NCI-H2029 treated with DMSO at 0.1 percent for 48 hours (cell line): ENCODE measurements around the gene PLCB1.
A peak's percentile ranks its signal among the peaks of the same experiment; 100 is the strongest.
"Not testable (repeated sequence)": the region's sequence is repeated elsewhere in the genome, so short reads cannot be mapped to it uniquely, and the experiment has no call there.

Source experiments
- DNase-seq: peaks from one replicate; lab custom pipeline; 2025; lab: John Stamatoyannopoulos, UW

The PLCB1 gene

DNA sequence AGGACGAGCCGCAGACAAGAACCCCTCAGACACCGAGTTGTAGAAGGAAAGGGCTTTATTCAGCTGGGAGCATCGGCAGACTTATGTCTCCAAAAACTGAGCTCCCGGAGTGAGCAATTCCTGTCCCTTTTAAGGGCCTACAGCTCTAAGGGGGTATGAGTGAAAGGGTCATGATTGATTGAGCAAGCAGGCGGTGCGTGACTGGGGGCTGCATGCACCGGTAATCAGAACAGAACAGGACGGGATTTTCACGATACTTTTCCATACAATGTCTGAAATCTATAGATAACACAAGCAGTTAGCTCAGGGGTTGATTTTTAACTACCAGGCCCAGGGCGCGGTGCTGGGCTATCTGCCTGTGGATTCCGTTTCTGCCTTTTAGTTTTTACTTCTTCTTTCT lies 710.5 kb downstream of the PLCB1 start:
- no peak for DNase-seq

DNA sequence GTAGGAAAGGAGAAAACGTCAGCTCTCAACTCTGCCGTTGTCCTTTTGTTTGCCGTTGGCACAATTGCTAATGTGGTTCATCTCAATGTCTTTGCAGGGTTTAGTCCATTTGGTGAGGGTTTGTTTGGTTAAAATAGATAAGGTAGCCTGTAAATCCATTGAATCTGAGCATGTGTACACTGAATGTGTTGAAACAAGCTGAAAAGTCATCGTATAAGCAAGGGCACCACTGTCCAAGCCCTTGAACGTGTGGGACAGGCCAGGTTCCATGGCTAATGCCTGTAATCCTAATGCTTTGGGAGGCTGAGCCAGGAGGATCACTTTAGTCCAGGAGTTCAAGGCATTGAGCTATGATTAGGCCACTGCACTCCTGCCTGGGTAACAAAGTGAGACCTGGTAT lies 712.1 kb downstream of the PLCB1 start:
- DNase-seq: no peak

DNA sequence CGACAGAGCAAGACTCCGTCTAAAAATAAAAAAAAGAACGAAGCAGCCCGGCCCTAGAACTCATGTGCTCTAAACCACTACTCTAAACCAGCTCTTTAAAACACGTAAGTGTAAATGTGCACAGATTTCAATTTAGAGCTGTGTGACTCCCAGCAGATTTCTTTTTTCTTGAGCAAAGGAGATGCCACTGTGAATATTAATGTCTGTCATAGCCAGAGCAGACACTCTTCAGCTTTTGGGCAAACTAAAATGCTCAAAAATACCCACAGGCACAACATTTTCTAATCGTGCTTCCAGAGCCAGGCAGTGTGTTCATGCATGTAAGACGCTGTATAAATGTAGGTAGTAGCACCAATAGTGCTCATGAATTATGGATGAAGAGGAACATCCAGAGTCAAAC lies 717.9 kb downstream of the PLCB1 start:
- no peak for DNase-seq

DNA sequence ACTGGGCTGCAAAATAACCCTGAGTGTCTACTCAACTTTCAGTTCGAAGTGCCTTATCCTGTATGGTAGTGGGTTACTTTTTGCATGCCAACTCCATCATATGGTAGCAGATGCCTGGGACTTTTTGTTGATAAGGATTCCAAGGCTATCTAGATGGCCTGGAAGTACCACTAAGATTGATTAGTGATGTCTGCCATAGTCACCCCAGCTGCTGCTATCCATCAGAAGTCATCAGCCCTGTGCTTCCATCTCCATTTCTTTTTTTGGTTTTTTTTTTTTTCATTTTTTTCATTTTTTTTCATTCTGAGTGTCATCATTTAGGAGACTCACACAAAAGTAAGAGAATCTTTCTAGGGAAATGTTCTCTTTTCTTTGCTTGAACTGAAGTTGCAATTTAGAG lies 719.4 kb downstream of the PLCB1 start:
- no peak for DNase-seq

DNA sequence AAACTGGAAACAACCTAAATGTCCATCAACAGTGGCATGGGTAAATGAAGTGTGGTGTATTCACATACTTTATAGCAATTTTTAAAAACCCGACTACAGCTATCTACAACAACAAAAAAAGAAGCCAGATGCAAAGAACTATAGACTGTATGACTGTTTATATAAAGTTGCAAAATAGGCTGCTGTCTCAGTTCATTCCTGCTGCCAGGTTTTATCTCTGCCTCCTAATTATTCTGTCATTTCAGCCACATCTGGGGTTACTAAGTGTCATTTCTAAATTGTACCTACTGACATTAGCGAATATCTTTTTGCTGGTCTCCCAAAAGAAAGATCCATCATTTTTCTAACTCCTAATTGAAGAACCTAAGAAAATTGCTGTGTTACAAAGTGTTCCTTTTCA lies 719.9 kb downstream of the PLCB1 start:
- not testable (repeated sequence) for DNase-seq

DNA sequence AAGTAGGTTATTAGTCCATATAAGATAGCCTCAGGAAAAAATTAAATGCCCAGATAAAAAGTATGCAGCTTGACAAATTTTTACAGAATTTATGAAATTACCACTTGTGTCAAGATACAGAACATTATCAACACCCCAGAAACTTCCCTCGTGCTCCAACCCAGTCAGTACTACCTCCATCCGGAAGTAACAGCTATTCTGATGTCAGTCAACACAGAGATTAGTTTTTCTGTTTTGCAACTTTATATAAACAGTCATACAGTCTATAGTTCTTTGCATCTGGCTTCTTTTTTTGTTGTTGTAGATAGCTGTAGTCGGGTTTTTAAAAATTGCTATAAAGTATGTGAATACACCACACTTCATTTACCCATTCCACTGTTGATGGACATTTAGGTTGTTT lies 721.1 kb downstream of the PLCB1 start:
- DNase-seq: not testable (repeated sequence)

DNA sequence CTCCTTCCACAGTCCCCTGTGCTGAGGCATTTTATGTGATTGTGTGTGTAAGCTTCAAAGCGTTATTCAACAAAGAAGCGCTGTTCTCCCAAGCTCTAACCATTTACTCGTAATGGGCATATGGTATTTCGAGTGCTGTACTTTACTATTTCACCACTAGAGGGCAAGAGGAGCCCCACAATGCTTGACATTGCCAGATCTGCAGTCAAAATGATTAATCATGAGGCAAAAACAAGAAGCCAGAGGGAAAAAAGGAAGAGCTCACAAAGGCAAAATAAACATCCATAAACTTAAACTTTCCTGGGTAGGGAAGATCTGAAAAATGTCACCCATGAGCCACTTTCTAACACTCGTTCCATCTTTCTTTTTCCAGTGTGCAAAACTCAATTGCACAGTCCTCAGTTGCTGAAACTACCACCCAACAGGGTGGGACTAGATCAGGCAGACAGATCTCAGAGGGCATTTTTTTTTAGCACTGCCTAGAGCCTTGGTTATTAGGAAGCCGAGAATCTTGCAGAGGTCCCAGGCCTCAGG lies 721.8 kb downstream of the PLCB1 start:
- DNase-seq: peak; percentile 57

DNA sequence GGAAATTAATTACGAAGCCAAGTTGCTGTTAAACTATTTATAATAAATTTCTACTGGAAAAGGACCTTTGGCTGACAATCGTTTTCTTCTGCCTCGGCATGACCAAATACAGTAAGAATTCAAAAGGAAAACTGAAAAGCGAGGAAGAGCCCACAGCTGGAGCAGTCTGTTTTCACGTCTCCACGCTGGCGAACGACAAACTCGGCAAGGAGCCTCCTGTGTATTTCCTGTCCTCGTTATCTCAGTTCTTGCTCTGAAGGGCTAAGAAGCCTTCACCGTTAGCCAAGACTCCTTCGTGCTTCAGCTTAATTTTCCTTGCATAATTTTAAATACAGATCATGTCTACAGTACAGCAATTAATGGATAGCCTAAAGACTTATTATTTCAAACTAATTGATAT lies 722.5 kb downstream of the PLCB1 start:
- no peak for DNase-seq

DNA sequence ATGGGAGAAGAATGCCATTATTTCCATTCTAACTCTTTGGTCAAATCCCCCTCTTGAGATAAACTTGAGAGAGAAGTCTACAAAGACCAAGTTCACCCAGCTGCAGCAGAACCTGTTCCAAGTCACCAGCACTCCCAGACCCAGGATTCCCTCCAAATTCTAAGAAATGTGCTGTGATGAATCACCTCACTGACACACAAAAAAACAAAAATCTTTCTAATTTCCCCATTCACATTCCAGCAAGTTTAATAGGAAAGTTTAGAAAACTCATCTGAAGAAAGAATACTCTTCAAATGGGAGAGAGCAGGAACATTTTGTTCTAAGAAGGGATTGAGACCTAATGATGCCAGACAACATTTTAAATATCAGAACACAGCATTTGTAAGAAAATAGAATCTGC lies 723.2 kb downstream of the PLCB1 start:
- DNase-seq: no peak

DNA sequence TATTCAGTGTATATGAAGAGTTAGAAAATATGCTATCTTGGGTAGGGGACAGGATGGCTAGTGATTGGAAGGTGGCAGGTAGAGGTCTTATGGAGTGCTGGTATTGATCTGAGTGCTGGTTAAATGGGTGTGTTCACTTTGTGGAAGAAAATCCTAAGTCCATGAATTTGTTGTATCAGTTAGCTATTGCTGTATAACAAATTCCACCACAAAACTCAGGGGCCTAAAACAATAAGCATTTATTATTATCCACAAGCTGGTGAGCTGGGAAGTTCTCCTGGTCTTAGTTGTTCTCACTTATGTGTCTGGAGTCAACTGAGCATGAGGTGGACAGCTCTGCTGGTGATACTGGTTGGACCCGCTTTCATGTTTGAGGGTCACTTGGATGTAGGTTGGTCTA lies 724.6 kb downstream of the PLCB1 start:
- no peak for DNase-seq

DNA sequence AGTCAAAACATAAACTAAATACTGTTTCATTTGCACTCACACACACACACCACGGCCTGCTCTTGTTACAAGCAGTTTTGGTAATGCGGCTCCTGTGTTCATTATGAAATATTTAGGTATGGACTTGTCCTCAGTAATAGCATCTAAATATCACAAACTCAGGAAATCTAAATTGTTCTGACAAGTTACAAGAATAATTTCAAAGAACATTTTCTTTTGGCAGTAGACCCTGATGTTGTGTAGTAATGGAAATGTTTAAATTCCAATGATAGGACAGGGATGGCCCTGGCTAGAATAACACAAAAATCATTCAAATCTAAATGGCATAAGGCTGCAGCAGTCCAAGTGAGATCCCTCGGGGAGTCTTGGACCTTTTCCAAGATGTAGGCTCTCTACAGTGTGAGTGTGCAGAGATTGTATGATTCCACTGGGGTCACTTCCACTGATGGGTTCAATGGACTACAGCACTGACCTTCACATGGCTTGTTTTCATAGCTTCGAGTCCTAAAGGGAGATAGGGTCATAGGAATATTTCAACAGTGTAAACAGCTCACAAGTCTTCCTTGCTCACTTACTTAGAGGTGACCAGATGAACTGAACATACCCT lies 726.2 kb downstream of the PLCB1 start:
- no peak for DNase-seq

DNA sequence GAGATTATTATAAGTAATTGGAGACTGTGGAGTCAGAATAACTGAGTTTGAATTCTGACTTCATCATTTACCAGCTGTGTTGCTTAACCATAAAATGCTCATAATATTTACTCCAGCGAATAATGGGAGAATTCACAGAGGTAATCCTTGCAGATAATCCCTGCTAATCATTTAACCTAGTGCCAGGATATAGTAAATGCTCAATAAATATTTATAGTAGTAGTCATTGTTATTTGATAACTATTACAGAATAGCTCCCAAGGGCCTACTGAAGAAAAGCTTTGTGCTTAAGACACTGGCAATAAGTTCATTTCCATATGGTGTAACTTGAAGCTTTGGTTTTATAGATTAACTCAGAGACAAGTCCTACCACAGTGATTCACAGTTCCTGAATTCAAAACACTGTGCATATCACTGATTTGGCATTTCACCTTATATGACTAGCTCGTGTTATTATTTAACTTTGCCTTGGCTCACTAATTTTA lies 728.0 kb downstream of the PLCB1 start:
- no peak for DNase-seq

DNA sequence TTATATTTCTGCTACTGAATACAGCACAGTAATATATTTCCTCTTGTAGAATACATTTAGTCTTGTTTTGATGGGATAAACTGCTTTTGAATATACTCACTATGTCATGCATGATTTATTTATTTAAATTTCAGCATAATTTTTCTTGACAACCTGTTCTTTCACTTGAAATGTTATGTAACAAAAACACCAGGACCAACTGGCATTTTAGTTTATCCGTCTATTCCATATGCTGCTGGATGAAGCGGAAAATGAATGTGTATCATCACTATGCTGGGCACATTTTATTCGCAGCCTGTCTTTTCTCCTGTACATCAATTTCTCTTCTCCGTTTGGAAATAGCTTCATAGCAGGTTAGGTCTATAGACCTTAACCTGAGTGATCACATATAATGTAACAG lies 730.0 kb downstream of the PLCB1 start:
- DNase-seq: no peak

DNA sequence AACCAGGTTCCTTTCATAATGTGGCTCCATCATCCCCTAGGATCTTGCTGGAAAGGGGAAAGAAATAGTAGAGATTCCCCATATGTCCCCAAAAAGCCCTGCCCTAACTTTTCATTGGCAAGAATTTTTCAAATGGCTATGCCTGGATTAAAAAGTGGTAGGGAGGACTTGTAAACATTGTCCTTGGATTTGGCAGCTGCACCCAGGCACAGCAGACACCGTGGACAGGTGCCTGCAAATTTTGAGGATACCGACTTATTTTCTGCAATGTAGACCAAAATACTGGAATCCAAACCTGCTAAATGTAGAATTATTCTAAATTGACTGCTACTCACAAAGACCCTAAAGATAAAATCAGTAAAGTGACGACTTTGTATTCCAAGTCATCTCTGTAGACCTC lies 733.6 kb downstream of the PLCB1 start:
- DNase-seq: no peak

DNA sequence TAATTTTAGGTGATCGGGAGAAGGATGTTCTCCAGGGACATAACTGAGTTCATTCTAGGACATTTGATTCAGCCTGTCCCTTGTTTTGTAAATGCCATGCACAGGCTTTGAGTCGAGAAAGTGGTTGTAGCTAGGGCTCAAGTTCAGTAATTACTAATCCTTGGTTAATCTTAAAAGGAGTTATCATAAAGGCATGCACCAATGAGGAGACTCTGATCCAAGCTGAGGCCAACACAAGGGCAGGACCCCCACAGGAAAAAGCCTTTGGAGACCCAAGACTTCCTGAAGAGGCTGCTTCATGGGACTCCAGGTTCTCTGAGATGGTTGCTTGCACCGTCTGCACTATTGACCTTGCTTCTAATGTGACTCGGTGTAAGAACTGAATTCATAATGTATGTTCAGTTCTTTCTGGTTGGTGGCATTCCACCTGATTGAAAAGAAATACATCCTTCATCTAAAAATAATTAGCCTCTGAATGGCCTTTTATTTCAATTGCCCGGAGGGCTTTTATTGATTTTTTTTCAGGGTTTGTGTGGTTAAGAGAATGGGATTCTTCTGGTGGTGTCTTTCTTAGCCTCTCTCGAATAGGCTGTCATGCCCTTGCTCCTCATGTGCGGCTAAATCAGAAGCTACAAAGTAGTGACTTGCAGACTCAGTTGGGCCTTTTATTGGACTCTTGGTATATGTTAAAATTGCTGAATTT lies 735.1 kb downstream of the PLCB1 start:
- no peak for DNase-seq

DNA sequence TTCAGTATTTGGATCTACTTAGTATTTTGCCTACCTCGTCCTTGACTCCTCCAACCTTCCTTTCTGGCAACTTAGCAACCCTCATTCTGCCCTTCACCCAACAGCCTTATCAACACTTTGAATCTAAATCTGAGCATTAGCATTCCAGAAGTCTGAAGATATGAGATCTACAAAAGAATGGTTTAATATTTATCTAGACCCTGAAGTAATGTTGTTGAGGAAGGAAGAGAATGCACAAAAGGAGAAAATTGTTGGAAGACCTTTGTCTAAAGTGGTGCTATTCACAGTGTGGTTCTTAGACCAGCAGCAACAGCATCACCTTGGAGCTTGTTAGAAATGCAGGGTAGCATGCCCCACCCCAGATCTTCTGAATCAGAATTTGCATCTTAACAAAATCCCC lies 738.6 kb downstream of the PLCB1 start:
- no peak for DNase-seq

DNA sequence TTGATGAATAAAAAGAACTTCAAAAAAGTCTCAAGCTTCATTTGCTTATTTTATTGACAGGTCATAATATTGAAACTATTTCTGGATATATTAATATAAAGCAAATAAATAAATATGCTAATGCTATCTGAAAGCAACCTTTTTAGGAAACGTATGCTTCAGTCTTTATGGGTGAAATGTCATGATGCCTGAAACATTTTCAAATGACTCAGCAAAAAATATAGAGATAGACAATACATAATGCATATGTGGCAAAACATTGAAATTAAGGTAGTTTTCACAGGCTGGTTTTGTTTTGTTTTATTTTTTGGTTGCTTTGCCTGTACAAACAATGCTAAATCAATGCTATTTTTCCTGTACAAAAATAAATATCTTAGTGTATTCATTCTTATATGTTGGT lies 742.4 kb downstream of the PLCB1 start:
- DNase-seq: no peak

DNA sequence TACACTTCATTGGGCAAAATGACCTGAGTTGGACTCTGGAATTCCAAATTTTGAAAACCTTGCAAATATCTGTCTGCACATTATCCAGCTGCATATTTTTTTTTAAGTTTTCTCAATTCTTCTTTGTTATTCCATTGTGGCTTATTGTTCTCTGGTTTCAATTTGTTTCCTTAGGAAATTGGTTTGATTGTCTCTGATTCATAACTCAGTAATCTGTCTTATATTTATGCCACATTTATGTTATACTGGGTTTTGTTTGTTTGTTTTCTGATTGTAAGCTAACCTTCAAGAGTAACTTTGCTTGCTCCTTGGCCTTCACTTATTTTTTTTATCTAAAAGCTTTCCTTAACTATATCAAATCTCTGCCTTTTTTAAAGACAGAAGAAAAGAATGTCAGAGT lies 743.5 kb downstream of the PLCB1 start:
- DNase-seq: no peak

DNA sequence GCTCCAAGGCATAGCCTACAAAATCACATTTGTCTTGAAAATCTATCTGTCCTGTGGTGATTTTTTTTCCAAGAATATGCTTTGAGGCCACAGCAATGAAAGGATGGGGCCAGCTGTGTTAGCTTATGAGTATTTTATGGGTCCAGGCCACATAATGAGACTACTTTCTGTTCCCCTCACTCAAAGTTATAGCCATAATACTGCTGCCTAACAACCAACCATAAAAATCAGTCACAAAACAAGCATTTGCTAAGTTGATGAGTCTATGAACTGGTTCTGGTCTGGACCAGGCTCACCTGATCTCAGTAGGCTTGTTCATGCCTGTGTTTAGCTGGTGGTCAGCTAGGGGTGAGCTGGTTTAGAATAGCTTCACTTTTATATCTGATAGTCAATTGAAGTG lies 744.3 kb downstream of the PLCB1 start:
- DNase-seq: no peak

DNA sequence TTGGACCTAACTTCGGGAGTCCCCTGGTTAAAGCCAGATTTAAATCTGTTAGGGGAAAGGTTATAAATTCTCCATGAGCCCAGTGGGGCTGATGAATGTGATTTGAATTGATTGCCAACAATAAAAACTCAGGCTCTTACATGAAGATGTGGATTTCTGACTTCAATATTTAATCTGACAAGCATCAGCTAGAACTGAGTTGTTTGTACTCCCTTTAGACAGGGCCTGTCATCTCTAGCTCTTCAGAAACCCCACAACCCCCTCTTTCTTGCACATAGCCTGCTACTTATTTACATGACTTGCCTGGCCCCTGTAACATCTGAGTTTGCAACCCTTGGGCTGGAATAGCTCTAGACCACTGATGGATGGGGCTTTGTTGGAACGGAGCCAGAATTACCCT lies 745.2 kb downstream of the PLCB1 start:
- DNase-seq: no peak

DNA sequence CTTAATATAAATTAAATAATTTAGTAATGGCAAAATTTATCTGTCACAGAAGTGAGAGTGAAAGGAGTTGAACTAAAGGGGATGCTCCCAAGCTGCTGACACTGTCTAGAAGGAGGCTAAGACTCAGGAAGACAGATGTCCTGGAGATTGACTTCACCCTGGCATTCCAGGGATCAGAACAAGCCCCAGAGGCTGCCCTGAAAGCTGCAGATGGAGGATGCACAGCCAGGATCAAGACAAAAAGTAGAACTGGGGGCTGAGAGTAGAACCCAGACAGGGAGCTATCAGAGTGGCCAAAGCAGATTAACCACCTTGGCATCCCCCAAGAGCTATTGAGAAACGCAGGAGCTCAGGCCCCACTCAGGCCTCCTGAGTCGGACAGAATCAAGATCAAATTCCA lies 747.6 kb downstream of the PLCB1 start:
- DNase-seq: no peak

DNA sequence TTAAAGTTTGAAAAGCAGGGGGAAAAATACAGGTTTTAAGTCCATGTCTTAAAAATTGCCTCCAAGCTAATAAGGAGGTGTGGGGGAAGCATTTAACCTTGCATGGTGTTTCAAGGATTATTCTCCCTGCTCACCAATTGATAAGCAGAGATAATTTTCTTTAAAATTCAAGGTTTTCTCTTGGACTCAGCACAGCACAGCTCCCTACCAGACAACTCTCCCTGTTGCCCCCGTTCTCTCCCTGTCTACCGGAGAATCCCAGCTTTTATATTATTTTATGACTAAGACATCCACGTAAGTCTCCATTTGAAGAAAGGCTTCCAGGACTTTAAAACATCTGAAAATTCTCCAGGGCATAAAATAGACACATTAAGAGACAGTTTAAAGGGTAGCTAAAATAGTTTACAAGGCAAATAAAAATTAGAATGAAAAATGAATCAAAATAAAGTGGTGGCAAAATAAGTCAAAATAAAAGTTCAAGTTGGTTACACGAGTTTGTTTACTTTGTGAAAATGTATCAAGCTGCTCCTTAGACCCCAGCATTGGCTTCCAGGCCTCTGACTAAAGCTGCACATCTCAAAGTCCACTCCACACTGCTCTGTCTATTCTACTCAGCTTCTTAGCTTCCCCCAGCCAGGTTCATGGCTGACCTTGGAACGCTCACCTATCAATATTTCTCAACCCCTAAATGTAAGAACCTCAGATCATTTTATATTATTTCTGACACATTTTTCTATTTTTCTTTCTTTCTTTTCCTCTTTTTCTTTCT lies 748.2 kb downstream of the PLCB1 start:
- DNase-seq: no peak

DNA sequence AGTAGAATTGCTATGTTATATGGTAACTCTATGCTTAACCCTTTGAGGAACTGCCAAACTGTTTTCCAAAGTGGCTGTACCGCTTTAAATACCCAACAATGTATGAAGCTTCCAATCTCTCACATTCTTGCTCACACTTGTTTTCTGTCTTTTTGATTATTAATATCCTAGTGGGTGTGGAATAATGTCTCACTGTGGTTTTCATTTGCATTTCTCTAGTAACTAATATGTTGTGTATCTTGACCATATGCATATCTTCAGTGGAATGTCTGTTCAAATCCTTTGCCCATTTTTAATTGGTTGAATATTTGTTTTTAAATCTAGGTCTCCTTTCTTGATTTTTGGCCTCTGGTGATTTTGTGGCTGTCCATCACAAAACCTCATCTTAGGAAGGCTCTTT lies 759.0 kb downstream of the PLCB1 start:
- DNase-seq: no peak
